RWPE2 (cell line): ENCODE results near the gene STX12.
A peak's percentile ranks its signal among the peaks of the same experiment; 100 is the strongest.

Source experiments
- ATAC-seq: fragments of 200-7000 bp; cut with Tn5 transposase; 3 replicates; pipeline ENCODE4 v1.9.1; 2021; ENCODE audit warnings: low read depth
- DNase-seq: peaks from one replicate; pipeline ENCODE4 v3.0.0-alpha.2; 2020; ENCODE audit warnings: low spot score
- H3K27ac ChIP-seq: fragments of 450-650 bp; 2 replicates; pipeline ENCODE4 v1.5.1; 2017; ENCODE audit warnings: mild to moderate bottlenecking; ENCODE audit not compliant: poor library complexity, severe bottlenecking
- H3K27me3 ChIP-seq: fragments of 250-450 bp; sonication (Bioruptor Pico); 2 replicates; pipeline ENCODE4 v1.5.1; 2021; ENCODE audit warnings: mild to moderate bottlenecking, moderate library complexity; ENCODE audit not compliant: insufficient read depth, poor library complexity, severe bottlenecking
- H3K36me3 ChIP-seq: fragments of 250-450 bp; sonication (Bioruptor Pico); 2 replicates; pipeline ENCODE4 v1.5.1; 2020; ENCODE audit warnings: low read depth, mild to moderate bottlenecking, moderate library complexity
- H3K4me1 ChIP-seq: fragments of 250-450 bp; sonication (Bioruptor Pico); 2 replicates; pipeline ENCODE4 v1.5.1; 2021; ENCODE audit warnings: mild to moderate bottlenecking, moderate library complexity; ENCODE audit not compliant: insufficient read depth, poor library complexity, severe bottlenecking
- H3K4me3 ChIP-seq: fragments of 250-450 bp; sonication (Bioruptor Pico); 2 replicates; pipeline ENCODE4 v1.5.1; 2021; ENCODE audit warnings: mild to moderate bottlenecking, moderate library complexity; ENCODE audit not compliant: severe bottlenecking
- H3K9me3 ChIP-seq: fragments of 250-450 bp; sonication (Bioruptor Pico); 2 replicates; pipeline ENCODE4 v1.5.1; 2021; ENCODE audit warnings: mild to moderate bottlenecking, moderate library complexity; ENCODE audit not compliant: severe bottlenecking
- CTCF ChIP-seq: fragments of 450-650 bp; IDR thresholded peaks from one replicate; pipeline ENCODE4 v1.5.1; 2017; ENCODE audit warnings: mild to moderate bottlenecking, moderate library complexity; ENCODE audit not compliant: poor library complexity, severe bottlenecking

Gene STX12

GRCh38 chr1:27872059-27872801 lies 99.2 kb downstream of the STX12 start, which contains the start of gene THEMIS2:
THEMIS2 (plus strand) TSS chr1:27872544; CDS start chr1:27872572, 28 bp downstream.
- Histone ChIP-seq H3K36me3 (no peaks in the 10 kb centered on the region), H3K27me3 (no peaks in the 10 kb centered on the region), H3K4me1 (peaks cover 11% of the 10 kb centered on the region), H3K27ac (no peak within 1 kb of the TSS), H3K4me3 (peak within 1 kb of the TSS; percentile 41), H3K9me3 (no peaks in the 10 kb centered on the region)
- DNase-seq = peak; percentile 62
- peak; percentile 68 for ATAC-seq
- no peak for TF ChIP-seq CTCF

- DNase-seq (peak; percentile 47), ATAC-seq (peak; percentile 6; the same call in 2 of the 3 replicates)
- no peak overlapping the region for H3K27ac ChIP-seq
- TF ChIP-seq CTCF = no peak
- H3K27me3 ChIP-seq = no peaks in the 10 kb centered on the region
- H3K36me3 ChIP-seq = no peaks in the 10 kb centered on the region
- peaks cover 11% of the 10 kb centered on the region for H3K4me1 ChIP-seq
- H3K9me3 ChIP-seq = no peaks in the 10 kb centered on the region
- peak overlapping the region; percentile 41 for H3K4me3 ChIP-seq
Measured at GRCh38 chr1:27872802-27873551, 100.0 kb downstream of the STX12 start.

- no peak for ATAC-seq
- Histone ChIP-seq H3K4me1 (peaks cover 8% of the 10 kb centered on the region), H3K9me3 (no peaks in the 10 kb centered on the region), H3K27ac (no peak overlapping the region), H3K4me3 (no peak overlapping the region), H3K36me3 (no peaks in the 10 kb centered on the region), H3K27me3 (no peaks in the 10 kb centered on the region)
- DNase-seq = no peak
- no peak for TF ChIP-seq CTCF
Measured at GRCh38 chr1:27873671-27874384, 100.8 kb downstream of the STX12 start.
